Endometrial microvascular endothelial cells (primary cell): ENCODE data around the gene ACTN4. TPM values are rescaled to one million over a fixed set of nuclear protein-coding genes. Genes with fewer than 3 reads are reported as not detected.

Source experiments
- in situ Hi-C: cut with HindIII; loops from 2 replicates; pipeline ENCODE4 v1.10.0; 2017; ENCODE audit warnings: low sequenced_read_pairs, low pct_unique_long_range_greater_than_20kb; ENCODE audit errors: inconsistent ontology term
- total RNA-seq: library from RNA; depleted of rRNA; stranded (reverse); fragments of >200 nt; gene quantifications from one replicate; pipeline ENCODE4 v1.2.3, GENCODE V29; 2015; ENCODE audit errors: inconsistent ontology term

ACTN4 gene
- total RNA-seq, 1 donor from 2014 or later, result 703 TPM

- in situ Hi-C loops, result no loop called here
These were observed 126.2 kb downstream of the ACTN4 start, which contains the start of gene LGALS7 for GRCh38 chr19:38773469-38774177. Gene LGALS7 (minus strand): TSS chr19:38773517. CDS start chr19:38773492, 25 bp downstream.

- in situ Hi-C loops, result no loop called here
These were observed 126.9 kb downstream of the ACTN4 start for GRCh38 chr19:38774181-38774950.

- in situ Hi-C loops, result no loop called here
These were observed 131.3 kb downstream of the ACTN4 start for GRCh38 chr19:38778733-38779132.

- in situ Hi-C loops, result no loop called here
These were observed 133.0 kb downstream of the ACTN4 start for GRCh38 chr19:38780443-38780842.

- in situ Hi-C loops, result no loop called here
These were observed 133.6 kb downstream of the ACTN4 start for GRCh38 chr19:38781058-38781457.

Other genes with a start within 250 kb of the ACTN4 start
- 12.9 TPM for gene FAM98C, start 244.6 kb upstream of the ACTN4 start, total RNA-seq
- gene RASGRP4, start 221.4 kb upstream of the ACTN4 start, total RNA-seq, result not detected
- not detected for gene RYR1, start 214.0 kb upstream of the ACTN4 start, total RNA-seq
- gene MAP4K1, start 29.7 kb upstream of the ACTN4 start, total RNA-seq, result not detected
- gene EIF3K, start 28.5 kb upstream of the ACTN4 start, total RNA-seq, result 582 TPM
- not detected for gene CAPN12, start 96.8 kb downstream of the ACTN4 start, total RNA-seq
- gene LGALS7, start 125.9 kb downstream of the ACTN4 start, total RNA-seq, result not detected
- not detected for gene LGALS7B, start 141.6 kb downstream of the ACTN4 start, total RNA-seq
- 0.56 TPM for gene LGALS4, start 165.3 kb downstream of the ACTN4 start, total RNA-seq
- 70.3 TPM for gene ECH1, start 184.1 kb downstream of the ACTN4 start, total RNA-seq
- 309 TPM for gene HNRNPL, start 202.3 kb downstream of the ACTN4 start, total RNA-seq
- 5.0 TPM for gene RINL, start 230.6 kb downstream of the ACTN4 start, total RNA-seq